ENCODE measurements around the gene LCOR. TPM values are rescaled to one million over a fixed set of nuclear protein-coding genes. Genes with fewer than 3 reads are reported as not detected.

The LCOR gene
- total and polyA plus RNA-seq, 11 donors: 4.3 to 31.4 (median 17.4) TPM

DNA sequence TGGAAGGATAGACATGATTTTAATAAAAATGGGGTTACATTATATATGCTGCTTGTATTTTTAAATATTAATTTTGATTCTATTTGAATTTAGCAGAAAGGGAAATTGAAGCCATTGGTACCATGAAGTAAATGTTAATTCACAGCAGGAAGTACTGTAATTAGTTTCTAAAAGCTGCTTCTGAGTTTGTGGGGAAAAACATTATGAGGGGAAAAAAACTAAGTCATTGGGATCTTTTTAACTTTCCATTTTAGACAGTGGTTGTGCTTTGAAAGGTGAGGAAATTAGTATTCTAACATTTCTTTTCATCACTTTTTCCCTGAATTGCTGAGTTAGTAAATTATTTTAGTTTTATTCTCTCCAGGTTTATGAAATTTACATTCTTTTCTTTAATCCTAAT is 41.0 kb downstream of the LCOR start:
- intact Hi-C loops (cut with DNase I): no loop called here
- H3K4me1 ChIP-seq: peaks cover 0 to 25% (median 2%) of the 10 kb centered on the region in 12 donors
- no peak for ATAC-seq
- no peak overlapping the region for H3K27ac ChIP-seq
- no peak overlapping the region for H3K4me3 ChIP-seq
- no peak for DNase-seq
- H3K9me3 ChIP-seq: no peaks in the 10 kb centered on the region
- no peak for TF ChIP-seq POLR2A (IDR thresholded peaks at IDR 0.05)
- TF ChIP-seq, protein P1, sequence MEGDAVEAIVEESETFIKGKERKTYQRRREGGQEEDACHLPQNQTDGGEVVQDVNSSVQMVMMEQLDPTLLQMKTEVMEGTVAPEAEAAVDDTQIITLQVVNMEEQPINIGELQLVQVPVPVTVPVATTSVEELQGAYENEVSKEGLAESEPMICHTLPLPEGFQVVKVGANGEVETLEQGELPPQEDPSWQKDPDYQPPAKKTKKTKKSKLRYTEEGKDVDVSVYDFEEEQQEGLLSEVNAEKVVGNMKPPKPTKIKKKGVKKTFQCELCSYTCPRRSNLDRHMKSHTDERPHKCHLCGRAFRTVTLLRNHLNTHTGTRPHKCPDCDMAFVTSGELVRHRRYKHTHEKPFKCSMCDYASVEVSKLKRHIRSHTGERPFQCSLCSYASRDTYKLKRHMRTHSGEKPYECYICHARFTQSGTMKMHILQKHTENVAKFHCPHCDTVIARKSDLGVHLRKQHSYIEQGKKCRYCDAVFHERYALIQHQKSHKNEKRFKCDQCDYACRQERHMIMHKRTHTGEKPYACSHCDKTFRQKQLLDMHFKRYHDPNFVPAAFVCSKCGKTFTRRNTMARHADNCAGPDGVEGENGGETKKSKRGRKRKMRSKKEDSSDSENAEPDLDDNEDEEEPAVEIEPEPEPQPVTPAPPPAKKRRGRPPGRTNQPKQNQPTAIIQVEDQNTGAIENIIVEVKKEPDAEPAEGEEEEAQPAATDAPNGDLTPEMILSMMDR (IDR thresholded peaks at IDR 0.05): no peak
- no peaks in the 10 kb centered on the region for H3K27me3 ChIP-seq
- no peaks in the 10 kb centered on the region for H3K36me3 ChIP-seq

DNA sequence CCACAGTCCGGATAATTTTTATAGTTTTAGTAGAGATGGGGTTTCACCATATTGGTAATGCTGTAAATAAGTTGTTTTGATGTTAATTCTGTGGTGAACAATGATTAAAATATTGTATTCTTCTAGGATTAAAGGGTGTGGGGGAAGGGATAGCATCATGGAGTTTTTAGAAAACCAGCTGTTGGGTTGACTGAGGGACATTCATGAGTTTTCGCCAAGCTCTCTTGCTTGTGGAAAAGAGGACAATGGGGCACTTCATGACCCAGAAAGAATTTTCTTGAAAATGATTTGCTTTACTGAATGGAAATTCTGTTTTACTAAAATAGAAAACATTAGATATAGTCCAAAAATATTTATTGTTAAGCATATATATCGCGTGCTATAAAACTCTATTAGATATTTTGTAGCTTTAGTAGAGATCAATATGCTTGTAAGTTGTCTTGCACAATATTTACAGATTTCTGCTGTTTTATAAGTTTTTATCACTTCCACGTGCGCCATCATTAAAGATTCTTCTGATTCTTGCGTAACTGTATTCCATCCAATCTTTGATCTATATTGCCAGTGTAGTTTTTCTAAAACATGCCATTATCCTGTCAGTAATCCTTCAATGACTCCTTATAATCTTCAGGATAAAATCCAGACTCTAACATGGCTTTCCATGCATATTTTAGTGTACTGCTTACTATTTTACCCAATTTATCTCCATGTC is 41.8 kb downstream of the LCOR start:
- DNase-seq (no peak), ATAC-seq (no peak)
- 91 to 94% (median 92%) methylated on average over 7 of the region's 7 CpGs for WGBS, 4 donors
- H3K4me3 ChIP-seq: no peak overlapping the region
- no peak overlapping the region for H3K27ac ChIP-seq
- H3K36me3 ChIP-seq: no peaks in the 10 kb centered on the region
- no peaks in the 10 kb centered on the region for H3K9me3 ChIP-seq
- intact Hi-C loops (cut with DNase I): no loop called here
- H3K4me1 ChIP-seq: peaks cover 0 to 26% (median 2%) of the 10 kb centered on the region in 12 donors
- H3K27me3 ChIP-seq: no peaks in the 10 kb centered on the region
- TF ChIP-seq, protein P1 (IDR thresholded peaks at IDR 0.05): no peak
- TF ChIP-seq POLR2A (IDR thresholded peaks at IDR 0.05): no peak

DNA sequence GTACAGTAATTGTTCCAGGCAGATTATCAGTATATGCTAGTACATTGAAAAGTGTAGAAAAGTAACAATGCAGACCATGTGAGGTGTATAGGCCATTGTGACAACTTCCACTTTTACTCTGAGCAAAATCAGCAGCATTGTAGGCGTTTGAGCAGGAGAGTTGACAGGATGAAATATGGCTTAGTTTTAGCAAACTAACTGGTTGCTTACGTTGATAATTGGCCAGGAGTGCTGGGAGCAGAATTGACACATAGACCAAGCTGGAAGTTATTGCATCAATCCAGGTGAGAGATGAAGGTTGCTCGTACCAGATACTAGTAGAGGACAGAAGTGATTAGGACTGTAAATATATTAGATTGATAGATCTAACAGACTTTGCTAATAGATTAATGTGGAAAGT is 46.0 kb downstream of the LCOR start:
- intact Hi-C loops (cut with DNase I): no loop called here
- H3K4me1 ChIP-seq: peaks cover 0 to 53% (median 8%) of the 10 kb centered on the region in 12 donors
- no peak for TF ChIP-seq POLR2A (IDR thresholded peaks at IDR 0.05)
- TF ChIP-seq, protein P1 (IDR thresholded peaks at IDR 0.05): no peak

DNA sequence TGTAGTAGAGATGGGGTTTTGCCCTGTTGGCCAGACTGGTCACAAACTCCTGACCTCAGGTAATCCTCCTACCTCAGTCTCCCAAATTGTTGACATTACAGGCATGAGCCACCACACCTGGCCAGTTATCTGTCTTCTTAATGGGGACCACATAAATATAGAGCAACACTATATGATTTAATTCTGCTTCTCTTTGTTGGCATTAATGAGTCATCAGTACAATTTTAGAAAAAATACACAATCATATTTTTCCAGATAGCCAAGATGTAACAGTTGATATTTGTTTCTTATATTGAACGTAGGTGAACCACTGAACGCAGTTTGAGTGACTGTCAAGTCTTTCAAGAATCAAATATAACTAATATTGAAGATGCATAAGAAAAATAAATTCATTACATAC is 48.5 kb downstream of the LCOR start:
- no peak for ATAC-seq
- DNase-seq: no peak
- 94 to 98% (median 96%) methylated on average over 2 of the region's 2 CpGs for WGBS, 4 donors
- peaks cover 0 to 3% (median 0%) of the 10 kb centered on the region in 9 donors for H3K36me3 ChIP-seq
- no peak overlapping the region for H3K4me3 ChIP-seq
- H3K27ac ChIP-seq: no peak overlapping the region
- H3K9me3 ChIP-seq: no peaks in the 10 kb centered on the region
- intact Hi-C loops (cut with DNase I): no loop called here
- H3K4me1 ChIP-seq: peaks cover 0 to 56% (median 19%) of the 10 kb centered on the region in 12 donors
- TF ChIP-seq, protein P1 (IDR thresholded peaks at IDR 0.05): no peak
- no peaks in the 10 kb centered on the region for H3K27me3 ChIP-seq

More for the DNA sequence above, 46.0 kb downstream of the LCOR start:
- 69 to 84% (median 81%) methylated on average over 3 of the region's 3 CpGs for WGBS, 4 donors
- Histone ChIP-seq H3K36me3 (no peaks in the 10 kb centered on the region), H3K27ac (no peak overlapping the region), H3K4me3 (no peak overlapping the region), H3K27me3 (no peaks in the 10 kb centered on the region), H3K9me3 (no peaks in the 10 kb centered on the region)
- DNase-seq (no peak), ATAC-seq (no peak)

All from heart left ventricle (tissue), 16 donors.